Sigmoid colon (tissue), 4 donors: Measurements from ENCODE around the gene TOMM20.

Experiments
- CTCF ChIP-seq, 4 experiments: fragments of 450-650 bp in 3 of 4; fragments of 200-600 bp in 1 of 4; IDR thresholded peaks; one replicate each; pipeline ENCODE4 v1.5.1; 2016 to 2019; ENCODE audit warnings: antibody characterized with exemption in 4 of 4, mild to moderate bottlenecking in 3 of 4, moderate library complexity in 2 of 4
- EP300 ChIP-seq, 4 donors: sonication (generic); formaldehyde crosslinking; IDR thresholded peaks; one replicate each; pipeline ENCODE4 v1.6.1; 2017; ENCODE audit warnings: antibody characterized with exemption in 4 of 4
- POLR2A ChIP-seq, 2 donors: fragments of 450-650 bp; IDR thresholded peaks; one replicate each; pipeline ENCODE4 v1.6.1; 2016; ENCODE audit warnings: antibody characterized with exemption in 2 of 2, mild to moderate bottlenecking in 2 of 2, moderate library complexity in 2 of 2
- POLR2AphosphoS5 ChIP-seq, 4 donors: sonication (generic); formaldehyde crosslinking; IDR thresholded peaks; one replicate each; pipeline ENCODE4 v1.6.1; 2017; ENCODE audit warnings: antibody characterized with exemption in 4 of 4

GRCh38 chr1:235090406-235091069 is 38.1 kb downstream of the TOMM20 start:
- no peak for TF ChIP-seq CTCF (IDR thresholded peaks at IDR 0.05)
- peak in 1 of 4 donors; percentile 13 for TF ChIP-seq POLR2AphosphoS5 (IDR thresholded peaks at IDR 0.05)
- TF ChIP-seq POLR2A (IDR thresholded peaks at IDR 0.05): no peak
- TF ChIP-seq EP300 (IDR thresholded peaks at IDR 0.05): no peak
